Measurements from ENCODE around the gene SLC13A2. TPM values are rescaled to one million over a fixed set of nuclear protein-coding genes. Genes with fewer than 3 reads are reported as not detected.
"Not testable (repeated sequence)": the region's sequence is repeated elsewhere in the genome, so short reads cannot be mapped to it uniquely, and the experiment has no call there.

The SLC13A2 gene
- not detected for total RNA-seq

GRCh38 chr17:28473542-28473941 is at the start of gene SLC13A2:
Gene SLC13A2, plus strand, starts transcription at chr17:28473644. Its CDS starts 69 bp downstream, at chr17:28473713.
- ATAC-seq (ENCODE audit: low FRiP score), result no peak
- DNase-seq (ENCODE audit: low spot score), result no peak
- no peak for TF ChIP-seq CTCF (IDR thresholded peaks at IDR 0.05)

- ATAC-seq (ENCODE audit: low FRiP score) (no peak), DNase-seq (ENCODE audit: low spot score) (no peak)
- TF ChIP-seq CTCF (IDR thresholded peaks at IDR 0.05), result no peak
These were observed 48.2 kb upstream of the SLC13A2 start for GRCh38 chr17:28425206-28425605.

GRCh38 chr17:28426081-28426519 is 47.3 kb upstream of the SLC13A2 start:
- no peak for ATAC-seq (ENCODE audit: low FRiP score)
- DNase-seq (ENCODE audit: low spot score), result no peak

GRCh38 chr17:28427371-28427770 is 46.1 kb upstream of the SLC13A2 start:
- no peak for DNase-seq (ENCODE audit: low spot score)
- TF ChIP-seq CTCF (IDR thresholded peaks at IDR 0.05), result no peak
- ATAC-seq (ENCODE audit: low FRiP score), result no peak

More at GRCh38 chr17:28426081-28426519, 47.3 kb upstream of the SLC13A2 start:
- TF ChIP-seq CTCF (IDR thresholded peaks at IDR 0.05), result no peak

- DNase-seq (ENCODE audit: low spot score); ATAC-seq (ENCODE audit: low FRiP score): not testable (repeated sequence)
These were observed 45.5 kb upstream of the SLC13A2 start for GRCh38 chr17:28427982-28428381.

- no peak for TF ChIP-seq CTCF (IDR thresholded peaks at IDR 0.05)
- DNase-seq (ENCODE audit: low spot score) (no peak), ATAC-seq (ENCODE audit: low FRiP score) (no peak)
These were observed 39.7 kb upstream of the SLC13A2 start for GRCh38 chr17:28433721-28434120.

GRCh38 chr17:28434326-28434725 is 39.1 kb upstream of the SLC13A2 start:
- ATAC-seq (ENCODE audit: low FRiP score); DNase-seq (ENCODE audit: low spot score): not testable (repeated sequence)

GRCh38 chr17:28443901-28444638 is 29.4 kb upstream of the SLC13A2 start:
- DNase-seq (ENCODE audit: low spot score) (no peak), ATAC-seq (ENCODE audit: low FRiP score) (no peak)
- no peak for TF ChIP-seq CTCF (IDR thresholded peaks at IDR 0.05)

All from omental fat pad (tissue), 4 donors.